ENCODE data around the gene CHIC2. TPM values are rescaled to one million over a fixed set of nuclear protein-coding genes. Genes with fewer than 3 reads are reported as not detected.
"Not testable (repeated sequence)": the region's sequence is repeated elsewhere in the genome, so short reads cannot be mapped to it uniquely, and the experiment has no call there.

The CHIC2 gene
- total RNA-seq, result 8.6 TPM
- long read RNA-seq, transcript CHIC2-201 (6 exons, 1,194 nt), result major isoform, 20 of 22 reads
- long read RNA-seq, partial matches to known transcripts, result 1 of 22 reads
- long read RNA-seq, other reads (novel, unspliced or antisense), result 1 of 22 reads

DNA sequence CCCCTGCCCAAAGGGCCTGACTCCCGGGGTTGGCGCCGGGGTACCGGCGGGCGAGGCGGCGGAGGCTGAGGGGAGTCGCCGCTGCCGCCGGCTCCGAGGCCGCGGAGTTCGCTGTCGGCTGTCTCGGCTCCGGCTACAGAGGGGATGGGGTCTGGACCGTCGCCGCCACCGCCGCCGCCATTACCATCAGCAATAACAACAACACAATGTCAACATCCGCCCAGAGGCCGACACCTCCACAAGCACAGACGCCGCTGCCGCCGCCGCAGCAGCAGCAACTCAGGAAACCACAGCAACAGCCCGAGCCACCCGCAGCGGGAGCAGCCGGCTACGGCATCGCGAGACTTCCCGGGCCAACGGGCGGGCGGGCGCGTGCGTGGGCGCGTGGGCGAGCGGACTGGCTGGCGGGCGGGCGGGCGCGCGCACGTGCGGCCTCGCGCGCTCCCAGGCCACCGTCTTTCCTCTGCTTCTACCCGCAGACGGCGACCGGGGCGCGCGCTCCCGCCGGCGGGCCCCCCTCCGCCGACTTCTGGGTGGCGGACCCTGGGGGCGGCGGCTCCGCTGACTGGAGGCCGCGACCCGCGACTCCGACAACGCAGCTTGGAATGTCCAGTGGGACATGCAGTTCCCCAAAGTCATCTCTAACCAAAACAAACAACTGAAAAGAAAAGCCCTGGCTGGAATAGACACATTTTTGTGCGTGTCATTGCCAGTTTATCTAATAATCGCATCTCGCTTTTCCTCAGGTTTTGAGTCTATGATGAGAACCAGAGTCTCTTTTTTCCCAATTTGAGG, at the start of gene CHIC2:
CHIC2 (minus strand) TSS at position 289 of the 795 bp plus-strand sequence. CDS start 305 bp downstream, outside the sequence.
- peak; percentile 96 for ATAC-seq (ENCODE audit: poor library complexity)
- intact Hi-C loops (cut with DNase I), result no loop called here
- DNase-seq, result peak; percentile 98

DNA sequence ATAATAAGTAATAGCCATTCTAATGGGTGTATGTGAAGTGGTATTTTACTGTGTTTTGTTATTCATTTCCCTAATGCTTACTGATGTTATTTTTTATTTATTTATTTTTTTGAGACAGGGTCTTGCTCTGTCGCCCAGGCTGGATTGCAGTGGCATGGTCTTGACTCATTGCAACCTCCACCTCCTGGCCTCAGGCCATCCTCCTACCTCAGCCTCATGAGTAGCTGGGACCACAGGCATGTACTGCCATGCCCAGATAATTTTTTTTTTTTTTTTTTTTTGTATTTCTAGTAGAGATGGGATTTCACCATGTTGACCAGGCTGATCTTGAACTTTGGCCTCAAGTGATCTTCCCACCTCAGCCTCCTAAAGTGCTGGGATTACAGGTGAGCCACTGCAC, 48.8 kb upstream of the CHIC2 start:
- intact Hi-C loops (cut with DNase I); ATAC-seq (ENCODE audit: poor library complexity); DNase-seq: not testable (repeated sequence)

DNA sequence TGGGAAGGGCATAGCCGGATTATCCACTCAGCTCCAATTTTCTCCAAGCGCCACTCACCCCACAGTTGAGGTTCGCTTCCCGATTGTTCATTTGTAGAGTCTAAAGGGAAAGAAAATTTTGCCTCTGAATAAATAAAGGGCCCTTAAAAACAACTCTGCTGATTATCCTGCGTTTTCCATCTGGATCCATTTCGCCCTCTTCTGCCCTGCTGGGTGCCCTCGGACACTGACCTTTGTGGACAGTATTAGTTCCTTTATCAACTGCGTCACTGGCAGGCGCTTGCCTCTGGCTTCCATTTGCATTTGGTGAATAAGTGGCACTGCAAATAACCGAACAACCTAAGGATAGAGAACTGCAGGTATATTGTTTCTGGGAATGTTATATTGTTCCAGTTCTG, 45.6 kb upstream of the CHIC2 start:
- ATAC-seq (ENCODE audit: poor library complexity) (no peak), DNase-seq (no peak)
- intact Hi-C loops (cut with DNase I), result no loop called here

DNA sequence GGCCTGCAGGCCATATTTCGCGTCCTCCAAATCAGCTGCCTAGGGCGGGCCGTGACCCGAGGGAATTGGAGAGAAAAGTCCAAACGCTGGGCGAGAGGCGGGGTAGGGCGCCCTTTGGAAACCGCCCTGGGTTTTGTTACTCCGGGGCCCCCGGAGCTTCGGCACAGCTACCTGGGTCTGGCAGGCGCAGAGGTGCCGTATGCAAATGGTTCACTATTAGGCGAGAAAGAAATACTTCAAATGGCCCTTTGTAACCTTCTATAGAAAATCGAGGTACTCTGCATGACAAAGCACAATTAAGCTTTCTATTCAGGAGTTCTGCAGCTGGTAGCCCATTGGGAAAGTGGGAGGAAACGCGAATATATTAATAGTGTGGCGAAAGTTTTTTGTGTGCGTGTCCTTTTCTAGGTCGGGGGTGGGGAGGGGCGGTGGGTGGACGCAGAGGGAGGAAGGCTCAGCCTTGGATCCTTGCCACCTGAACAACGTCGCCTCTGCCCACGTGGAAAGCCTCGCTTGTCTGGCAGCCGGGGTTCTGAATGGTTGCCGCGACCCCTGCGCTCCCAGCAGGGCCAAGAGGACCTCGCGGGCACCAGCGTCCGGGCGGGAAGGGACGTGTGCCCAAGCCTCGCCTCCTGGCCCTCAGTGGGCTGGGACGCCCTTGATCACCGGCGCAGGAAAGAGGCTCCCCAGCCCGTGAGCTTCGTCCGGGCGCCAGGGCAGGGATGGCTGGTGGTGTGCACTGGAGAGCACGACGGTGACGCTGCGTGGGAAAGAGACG, 45.0 kb upstream of the CHIC2 start:
- intact Hi-C loops (cut with DNase I), result no loop called here
- ATAC-seq (ENCODE audit: poor library complexity), result no peak
- no peak for DNase-seq

DNA sequence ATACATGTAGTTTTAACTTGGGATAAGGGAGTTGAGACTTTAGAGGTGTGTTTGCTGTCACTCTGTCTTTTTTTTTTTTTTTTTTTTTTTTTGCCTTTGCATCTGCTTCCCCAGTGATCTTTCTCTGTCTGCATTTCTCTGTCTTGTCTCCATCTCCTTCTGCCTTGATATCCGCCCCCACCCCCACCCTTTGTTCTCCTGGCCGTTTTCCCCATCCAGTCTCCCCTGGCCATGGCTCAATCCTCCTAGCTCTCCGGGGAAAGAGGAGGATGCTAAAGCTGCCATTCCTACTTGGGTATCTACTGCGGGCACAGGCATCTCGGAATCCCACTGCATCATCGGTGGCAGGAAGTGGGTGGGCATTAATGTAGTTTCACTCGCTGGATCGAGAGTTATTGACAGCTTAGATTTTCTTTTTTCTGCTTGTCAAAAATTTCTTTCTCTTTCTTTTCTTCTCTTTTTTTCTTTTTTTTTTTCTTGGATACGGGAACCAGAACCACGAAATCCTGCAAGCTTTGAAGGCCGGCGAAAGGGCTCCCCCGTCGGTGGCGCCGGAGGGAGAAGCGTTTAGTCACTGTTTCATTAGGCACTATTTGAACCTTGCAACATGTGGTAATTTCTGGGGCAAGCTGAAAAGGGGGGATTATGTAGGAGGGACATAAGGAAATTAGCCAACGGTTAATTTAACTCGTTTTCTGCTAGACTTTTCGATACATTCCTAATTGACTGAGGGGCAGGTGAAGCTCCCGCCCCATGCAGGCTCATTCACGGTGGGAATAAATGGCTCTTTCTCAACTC, 43.7 kb upstream of the CHIC2 start:
- ATAC-seq (ENCODE audit: poor library complexity) (no peak), DNase-seq (no peak)
- intact Hi-C loops (cut with DNase I), result no loop called here

DNA sequence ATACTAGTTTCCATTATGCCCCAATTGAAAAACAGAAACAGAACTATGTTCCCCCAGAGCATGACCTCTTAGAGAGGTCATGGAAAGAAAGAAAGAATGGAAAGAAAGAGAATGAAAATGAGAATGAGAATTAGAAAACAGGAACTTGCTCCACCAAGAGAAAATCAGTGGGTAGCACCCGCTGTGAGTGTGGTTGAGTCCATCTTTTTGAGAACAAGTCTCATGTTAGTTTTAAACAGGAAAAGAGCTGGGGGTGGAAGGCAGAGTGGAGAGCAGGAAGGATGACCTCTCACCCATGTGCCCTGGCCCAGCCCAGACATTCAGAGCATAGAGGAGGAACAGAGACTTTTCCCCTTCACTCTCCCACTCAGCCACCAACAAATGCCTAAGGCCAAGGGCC, 40.5 kb upstream of the CHIC2 start:
- ATAC-seq (ENCODE audit: poor library complexity) (no peak), DNase-seq (no peak)
- intact Hi-C loops (cut with DNase I), result no loop called here

DNA sequence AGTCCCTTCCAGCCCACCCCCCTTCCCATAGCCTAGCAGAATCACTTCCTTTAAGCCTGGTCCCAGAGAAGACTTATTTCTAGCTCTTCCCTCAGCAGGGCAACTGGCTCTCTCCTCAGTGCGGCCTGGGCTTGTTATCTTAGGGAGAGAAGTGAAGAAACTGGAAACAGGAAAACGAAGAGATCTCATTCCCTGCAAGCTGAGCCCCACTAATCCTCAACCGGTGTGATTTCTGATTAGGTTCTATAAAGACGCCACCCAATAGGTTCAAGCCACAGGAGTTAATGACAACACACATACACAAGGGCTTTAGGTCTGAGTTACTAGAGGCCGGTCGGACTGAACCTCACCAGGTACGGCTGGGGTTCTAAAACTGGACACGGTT, 38.8 kb upstream of the CHIC2 start:
- intact Hi-C loops (cut with DNase I), result no loop called here
- DNase-seq (no peak), ATAC-seq (ENCODE audit: poor library complexity) (peak; percentile 12)

DNA sequence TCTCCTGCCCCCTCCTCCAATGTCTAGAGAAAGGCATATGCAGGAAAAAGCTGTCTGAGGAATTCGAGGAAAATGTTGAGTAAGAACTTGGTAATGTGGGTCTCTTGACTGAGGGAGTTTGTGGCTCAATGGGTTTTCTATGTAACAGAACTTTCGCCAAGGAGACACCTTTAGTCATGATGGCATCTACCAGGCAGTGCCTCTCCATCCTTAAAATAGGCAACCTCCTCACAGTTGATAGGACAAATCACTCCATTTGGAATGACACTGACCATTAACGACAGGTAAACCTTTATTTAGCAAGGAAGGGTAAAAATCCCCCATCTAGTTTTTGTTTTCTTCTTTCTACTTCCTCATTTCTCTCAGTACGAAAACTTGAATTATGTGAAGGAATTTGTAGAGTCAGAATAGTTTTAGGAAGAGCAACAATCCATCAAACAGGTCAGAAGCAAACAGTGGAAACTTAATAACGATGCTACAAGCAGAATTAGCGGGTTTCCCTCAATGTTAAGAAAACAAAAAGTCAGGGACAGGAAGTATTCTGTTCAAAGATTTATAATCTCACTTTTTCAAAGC, 38.2 kb upstream of the CHIC2 start:
- DNase-seq (no peak), ATAC-seq (ENCODE audit: poor library complexity) (no peak)
- intact Hi-C loops (cut with DNase I), result no loop called here

DNA sequence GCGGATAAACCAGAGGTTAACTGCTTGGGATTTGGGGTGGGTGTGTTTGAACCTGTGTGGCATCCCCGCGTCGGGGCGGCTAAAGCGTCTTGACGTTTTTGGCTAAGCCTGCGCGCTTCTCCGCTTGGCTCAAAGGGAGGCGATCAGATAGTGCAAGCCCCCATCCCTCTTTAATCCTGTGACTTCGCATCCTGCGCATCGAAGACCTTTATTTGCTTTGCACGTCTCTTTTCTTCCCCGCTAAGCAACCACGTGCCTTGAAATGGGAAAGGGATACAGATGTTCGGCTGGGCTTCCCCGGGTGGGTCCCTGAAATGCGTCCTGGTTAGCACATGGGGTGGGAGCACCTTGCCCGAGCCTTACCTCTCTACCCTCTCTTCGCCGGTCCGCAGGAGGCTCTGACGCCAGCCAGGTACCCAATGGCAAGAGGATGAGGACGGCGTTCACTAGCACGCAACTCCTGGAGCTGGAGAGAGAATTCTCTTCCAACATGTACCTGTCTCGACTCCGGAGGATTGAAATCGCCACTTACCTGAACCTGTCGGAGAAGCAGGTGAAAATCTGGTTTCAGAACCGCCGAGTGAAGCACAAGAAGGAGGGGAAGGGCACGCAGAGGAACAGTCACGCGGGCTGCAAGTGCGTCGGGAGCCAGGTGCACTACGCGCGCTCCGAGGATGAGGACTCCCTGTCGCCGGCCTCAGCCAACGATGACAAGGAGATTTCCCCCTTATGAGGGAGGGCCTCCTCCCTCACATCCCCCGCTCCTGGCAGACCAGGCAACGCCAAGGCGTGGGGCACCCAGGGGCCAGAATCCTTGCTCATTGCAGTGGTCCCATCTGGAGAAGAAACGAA, 37.0 kb upstream of the CHIC2 start:
- intact Hi-C loops (cut with DNase I), result no loop called here
- ATAC-seq (ENCODE audit: poor library complexity), result no peak
- DNase-seq, result no peak

DNA sequence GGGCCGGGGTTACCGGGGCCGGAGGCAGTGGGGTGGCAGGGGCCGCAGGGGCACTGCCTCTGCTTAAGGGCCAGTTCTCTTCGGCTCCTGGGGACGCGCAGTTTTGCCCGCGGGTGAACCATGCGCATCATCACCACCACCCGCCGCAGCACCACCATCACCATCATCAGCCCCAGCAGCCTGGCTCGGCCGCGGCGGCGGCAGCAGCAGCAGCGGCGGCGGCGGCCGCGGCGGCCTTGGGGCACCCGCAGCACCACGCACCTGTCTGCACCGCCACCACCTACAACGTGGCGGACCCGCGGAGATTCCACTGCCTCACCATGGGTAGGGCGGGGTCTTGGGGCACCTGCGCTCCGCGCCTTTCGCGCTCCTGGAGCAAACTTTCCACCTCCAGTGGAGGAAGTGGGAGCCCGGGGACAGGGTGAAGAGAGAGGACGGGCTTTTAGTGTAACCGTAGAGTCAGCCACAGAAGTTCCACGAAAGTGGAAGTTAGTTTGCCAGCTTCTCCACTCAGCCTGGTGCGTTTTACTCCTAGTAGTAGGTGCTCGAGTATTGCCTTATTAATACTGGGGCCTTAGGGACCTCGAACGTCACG, 36.3 kb upstream of the CHIC2 start:
- no peak for ATAC-seq (ENCODE audit: poor library complexity)
- no peak for DNase-seq
- intact Hi-C loops (cut with DNase I), result no loop called here

DNA sequence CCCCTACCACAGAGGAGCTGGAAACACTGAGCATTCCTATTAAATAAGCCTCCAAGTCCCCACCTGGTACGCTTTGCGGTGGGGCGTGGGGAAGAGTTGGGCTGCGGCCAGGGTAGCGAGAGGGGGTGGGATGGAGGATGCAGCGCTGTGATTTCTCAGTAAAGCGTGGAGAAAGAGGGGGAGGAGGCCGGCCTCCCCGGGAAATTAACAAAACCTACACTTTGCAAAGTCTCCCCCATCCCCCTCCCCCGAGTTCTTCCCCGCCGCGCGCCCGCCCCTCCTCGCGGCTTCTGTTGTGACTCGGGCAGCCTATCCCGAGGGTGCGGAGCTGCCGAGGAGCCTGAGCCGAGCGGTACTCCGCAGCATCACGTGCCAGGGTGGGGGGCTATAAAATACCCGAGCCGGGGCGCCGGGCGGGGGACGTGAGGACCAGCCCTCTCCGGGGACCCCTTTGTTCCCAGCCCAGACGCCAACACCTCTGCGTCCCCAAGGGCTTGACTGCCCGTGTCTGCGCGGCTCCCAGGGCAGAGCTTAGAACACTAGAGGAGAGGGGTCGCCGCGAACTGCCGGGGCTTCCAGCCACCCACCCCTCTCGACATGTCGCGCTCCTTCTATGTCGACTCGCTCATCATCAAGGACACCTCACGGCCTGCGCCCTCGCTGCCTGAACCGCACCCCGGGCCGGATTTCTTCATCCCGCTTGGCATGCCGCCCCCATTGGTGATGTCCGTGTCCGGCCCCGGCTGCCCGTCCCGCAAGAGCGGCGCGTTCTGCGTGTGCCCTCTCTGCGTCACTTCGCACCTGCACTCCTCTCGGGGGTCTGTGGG, 35.6 kb upstream of the CHIC2 start, which contains the start of gene GSX2:
GSX2 (plus strand) TSS at position 416 of the 827 bp plus-strand sequence; CDS start at position 598, 182 bp downstream.
- DNase-seq (peak; percentile 62), ATAC-seq (ENCODE audit: poor library complexity) (peak; percentile 18)
- intact Hi-C loops (cut with DNase I), result no loop called here

DNA sequence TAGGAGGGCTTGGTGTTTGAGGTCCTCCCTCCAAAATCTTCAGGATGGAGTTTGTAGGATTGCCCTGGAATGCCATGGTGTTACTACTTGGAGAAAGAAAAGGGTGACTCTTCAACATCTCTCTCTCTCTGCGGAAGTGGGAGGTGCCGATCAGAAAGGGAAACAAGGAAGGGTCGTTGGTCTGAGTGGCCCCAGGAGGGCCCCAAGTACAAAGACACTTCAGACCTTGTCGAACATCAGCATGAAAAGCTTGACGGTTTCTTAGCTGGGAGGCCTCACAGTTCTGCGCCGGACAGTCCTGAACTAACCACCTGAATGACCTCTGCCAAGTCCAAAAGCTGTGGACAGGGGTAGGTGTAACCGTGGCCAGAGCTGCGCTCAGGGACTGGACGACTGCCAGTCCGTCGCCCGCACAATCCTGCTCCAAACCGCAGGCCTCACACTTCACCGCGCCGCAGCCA, 34.9 kb upstream of the CHIC2 start:
- intact Hi-C loops (cut with DNase I), result no loop called here
- no peak for ATAC-seq (ENCODE audit: poor library complexity)
- DNase-seq, result no peak

DNA sequence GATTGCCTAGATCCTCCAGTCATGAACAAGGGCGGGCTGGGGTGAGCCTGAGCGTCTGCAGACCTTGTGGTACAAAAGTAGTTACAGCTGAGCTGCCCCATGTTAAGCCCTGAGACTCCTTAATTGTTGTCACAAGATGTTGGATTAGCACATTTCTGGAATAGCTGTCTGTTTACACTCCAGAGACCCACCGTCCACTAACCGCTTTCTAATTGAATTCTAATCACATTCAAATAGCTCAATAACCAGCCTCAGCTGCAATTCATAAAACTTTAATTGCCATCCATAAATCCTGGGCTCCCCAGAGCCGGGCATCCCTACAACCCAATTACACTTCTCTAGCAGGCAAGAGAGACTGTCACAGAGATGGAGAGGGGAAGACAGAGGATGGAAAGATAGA, 34.0 kb upstream of the CHIC2 start:
- no peak for ATAC-seq (ENCODE audit: poor library complexity)

DNA sequence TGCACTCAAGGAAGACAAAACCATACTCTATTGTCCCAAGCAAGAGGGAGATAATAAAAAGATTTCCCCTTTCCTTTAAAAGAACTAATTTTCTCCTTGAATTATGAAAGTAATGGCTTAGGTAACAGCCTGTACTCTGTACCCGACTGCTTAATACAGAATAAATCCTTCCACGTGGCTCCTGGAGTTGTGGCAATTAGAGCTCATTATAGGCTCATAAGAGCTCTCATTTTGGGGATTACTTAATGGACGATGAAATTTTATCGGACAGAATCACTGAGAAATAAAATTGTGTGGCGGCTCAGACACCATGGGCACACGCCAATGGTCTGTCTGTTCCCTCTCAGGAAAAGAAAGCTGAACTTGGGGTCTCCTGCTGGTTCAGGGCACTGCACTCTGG, 32.7 kb upstream of the CHIC2 start:
- intact Hi-C loops (cut with DNase I), result no loop called here
- ATAC-seq (ENCODE audit: poor library complexity), result no peak

More for the DNA sequence above, 34.0 kb upstream of the CHIC2 start:
- intact Hi-C loops (cut with DNase I), result no loop called here
- no peak for DNase-seq

DNA sequence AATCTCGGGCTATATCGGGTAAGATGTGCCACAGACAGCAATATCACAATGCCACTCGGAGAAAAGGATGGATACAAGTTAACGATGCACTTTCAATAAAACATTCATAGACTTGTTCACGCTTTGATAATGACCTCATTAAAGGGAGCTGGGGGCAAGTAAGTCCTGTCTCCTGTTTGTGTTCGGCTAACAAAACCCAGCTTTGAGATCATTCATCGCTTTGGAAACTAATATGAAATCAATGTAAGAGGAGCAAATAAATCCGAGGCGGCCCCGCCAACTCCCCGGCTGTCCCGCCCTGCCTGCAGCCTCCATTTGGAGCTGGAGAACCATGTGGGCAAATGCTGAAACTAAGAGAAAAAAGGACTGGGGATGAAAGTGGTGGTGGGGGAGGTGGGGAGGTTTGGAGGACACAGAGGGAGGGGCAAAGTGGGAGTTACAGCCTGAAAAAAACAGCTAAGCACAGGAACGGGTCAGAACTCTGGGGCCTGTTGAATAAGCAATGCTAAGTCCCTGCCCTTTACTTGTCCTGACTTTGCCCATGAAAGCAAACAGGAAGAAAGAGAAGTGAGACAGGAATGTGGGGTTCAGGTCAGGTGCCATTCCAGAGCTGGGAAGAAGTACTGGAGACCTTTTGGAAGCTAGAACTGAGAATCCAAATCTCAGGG, 32.0 kb upstream of the CHIC2 start:
- intact Hi-C loops (cut with DNase I), result no loop called here
- no peak for ATAC-seq (ENCODE audit: poor library complexity)
- DNase-seq, result no peak

More for the DNA sequence above, 32.7 kb upstream of the CHIC2 start:
- no peak for DNase-seq

All from Right ventricle myocardium superior (tissue), 1 donor.